Measurements from ENCODE around the gene TNRC18. TPM values are rescaled to one million over a fixed set of nuclear protein-coding genes. Genes with fewer than 3 reads are reported as not detected.

The TNRC18 gene
- total RNA-seq, 4 donors from 2014 or later: 112 to 325 (median 211) TPM

DNA sequence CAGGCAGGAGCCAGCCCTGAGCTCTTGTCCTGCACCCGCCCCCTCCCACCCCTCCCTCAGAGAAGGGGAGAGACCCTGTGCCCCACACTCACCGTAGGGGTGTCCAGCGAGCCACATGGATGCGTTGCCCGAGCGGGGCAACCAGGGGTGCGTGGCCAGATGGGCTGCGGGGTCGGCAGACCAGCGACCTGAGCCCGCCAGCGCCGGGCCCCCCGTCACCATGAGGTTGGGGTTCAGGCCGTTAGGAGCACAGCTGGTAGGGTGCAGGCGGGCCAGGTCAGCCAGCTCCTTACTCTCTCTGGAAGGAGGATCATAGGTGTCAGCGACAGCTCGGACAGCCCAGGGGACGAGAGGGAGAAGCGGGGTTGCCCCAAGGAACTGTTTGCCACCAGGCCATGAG lies 46.4 kb downstream of the TNRC18 start:
- Histone ChIP-seq H3K4me1 (peaks cover 0 to 16% (median 2%) of the 10 kb centered on the region in 4 donors), H3K27ac (no peak overlapping the region), H3K36me3 (peaks cover 0 to 58% (median 0%) of the 10 kb centered on the region in 3 donors), H3K27me3 (no peaks in the 10 kb centered on the region), H3K4me3 (no peak overlapping the region), H3K9me3 (no peaks in the 10 kb centered on the region)
- DNase-seq: no peak
- TF ChIP-seq CTCF (IDR thresholded peaks at IDR 0.05) (no peak), POLR2A (IDR thresholded peaks at IDR 0.05) (no peak)

DNA sequence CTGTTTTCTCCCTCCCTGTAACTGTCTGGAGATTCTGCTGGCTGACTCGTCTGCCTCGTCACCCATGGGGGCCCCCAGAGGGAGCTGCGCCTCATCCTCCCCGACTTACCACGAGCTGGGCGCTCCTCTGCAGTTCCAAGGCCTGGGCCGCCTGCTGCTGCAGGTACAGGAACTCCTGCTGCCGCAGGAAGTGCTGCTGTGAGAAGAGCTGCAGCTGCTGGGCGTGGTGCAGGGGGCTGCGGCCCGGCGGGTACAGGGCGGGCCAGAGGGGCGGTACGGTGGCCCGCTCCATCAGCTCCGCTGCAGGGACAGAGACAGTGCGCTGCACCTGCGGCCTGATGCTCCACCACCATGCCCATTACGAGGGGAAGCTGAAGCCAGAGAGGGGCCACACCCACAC lies 47.7 kb downstream of the TNRC18 start:
- Histone ChIP-seq H3K4me1 (peaks cover 0 to 4% (median 0%) of the 10 kb centered on the region in 4 donors), H3K4me3 (no peak overlapping the region), H3K27ac (no peak overlapping the region), H3K9me3 (no peaks in the 10 kb centered on the region), H3K36me3 (peaks cover 0 to 69% (median 0%) of the 10 kb centered on the region in 3 donors), H3K27me3 (no peaks in the 10 kb centered on the region)
- DNase-seq: no peak
- TF ChIP-seq POLR2A (IDR thresholded peaks at IDR 0.05): no peak
- no peak for TF ChIP-seq CTCF (IDR thresholded peaks at IDR 0.05)

DNA sequence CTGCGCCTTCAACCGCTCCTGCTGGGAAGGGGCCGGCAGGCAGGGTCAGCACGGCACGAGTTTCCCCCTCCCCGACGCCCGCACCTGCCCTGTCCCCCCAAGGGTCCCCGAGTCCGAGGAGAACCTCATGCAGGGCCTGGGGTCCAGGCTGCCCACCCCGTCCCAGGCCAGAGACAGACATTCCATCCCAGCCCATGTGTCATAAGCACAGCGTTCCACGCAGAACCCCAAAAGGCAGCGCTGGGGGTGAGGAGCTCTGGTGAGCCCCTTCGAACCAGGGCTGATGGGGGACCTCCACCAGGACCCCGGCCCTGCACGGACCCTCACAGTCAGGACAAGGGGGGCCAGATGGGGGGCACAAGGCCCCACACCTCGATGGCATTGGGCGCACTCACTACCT lies 49.2 kb downstream of the TNRC18 start:
- H3K9me3 ChIP-seq: no peaks in the 10 kb centered on the region
- H3K36me3 ChIP-seq: peaks cover 0 to 84% (median 0%) of the 10 kb centered on the region in 3 donors
- no peak overlapping the region for H3K27ac ChIP-seq
- no peak for DNase-seq
- no peaks in the 10 kb centered on the region for H3K4me1 ChIP-seq
- no peak overlapping the region for H3K4me3 ChIP-seq
- TF ChIP-seq POLR2A (IDR thresholded peaks at IDR 0.05) (no peak), CTCF (IDR thresholded peaks at IDR 0.05) (no peak)
- H3K27me3 ChIP-seq: no peaks in the 10 kb centered on the region

- Histone ChIP-seq H3K27ac (no peak overlapping the region), H3K4me1 (no peaks in the 10 kb centered on the region), H3K27me3 (no peaks in the 10 kb centered on the region), H3K4me3 (no peak overlapping the region), H3K9me3 (no peaks in the 10 kb centered on the region), H3K36me3 (peaks cover 0 to 85% (median 0%) of the 10 kb centered on the region in 3 donors)
- no peak for DNase-seq
- no peak for TF ChIP-seq CTCF (IDR thresholded peaks at IDR 0.05)
- TF ChIP-seq POLR2A (IDR thresholded peaks at IDR 0.05): no peak
These were observed 50.3 kb downstream of the TNRC18 start for GRCh38 chr7:5373300-5373699.

- Histone ChIP-seq H3K9me3 (no peaks in the 10 kb centered on the region), H3K27ac (no peak overlapping the region), H3K36me3 (peaks cover 0 to 70% (median 0%) of the 10 kb centered on the region in 3 donors), H3K4me3 (no peak overlapping the region), H3K4me1 (no peaks in the 10 kb centered on the region), H3K27me3 (no peaks in the 10 kb centered on the region)
- TF ChIP-seq POLR2A (IDR thresholded peaks at IDR 0.05) (no peak), CTCF (IDR thresholded peaks at IDR 0.05) (no peak)
- no peak for DNase-seq
These were observed 52.9 kb downstream of the TNRC18 start for GRCh38 chr7:5370454-5371353.

Data from Peyer's patch (tissue), 4 donors.